Calu3 (cell line): Measurements from ENCODE around the gene CD248. TPM values are rescaled to one million over a fixed set of nuclear protein-coding genes. Genes with fewer than 3 reads are reported as not detected.
A peak's percentile ranks its signal among the peaks of the same experiment; 100 is the strongest.

ENCODE experiments used
- BruUV-seq: library from RNA; stranded (reverse); fragments of 400-500 nt; replicated peaks from 2 replicates; lab custom pipeline; 2021; lab: Mats Ljungman, UMichigan
- CTCF ChIA-PET: fragments of 300-600 bp; sonication (Branson Sonifier 250); formaldehyde crosslinking; loops from one replicate; lab custom pipeline; 2022; ENCODE audit warnings: antibody characterized with exemption; lab: Charles Lee
- DNase-seq: peaks from one replicate; pipeline ENCODE4 v3.0.0; 2022
- H3K27ac Mint-ChIP-seq: one replicate; pipeline ENCODE4 v1.8.0; 2022; ENCODE audit warnings: mixed read lengths; ENCODE audit not compliant: unreplicated experiment
- H3K27me3 Mint-ChIP-seq: one replicate; pipeline ENCODE4 v1.8.0; 2022; ENCODE audit warnings: mixed read lengths; ENCODE audit not compliant: unreplicated experiment
- H3K36me3 Mint-ChIP-seq: one replicate; pipeline ENCODE4 v1.8.0; 2022; ENCODE audit warnings: mild to moderate bottlenecking, moderate library complexity, mixed read lengths; ENCODE audit not compliant: insufficient read depth, unreplicated experiment
- H3K4me1 Mint-ChIP-seq: one replicate; pipeline ENCODE4 v1.8.0; 2022; ENCODE audit warnings: mild to moderate bottlenecking, low read depth, mixed read lengths; ENCODE audit not compliant: unreplicated experiment
- H3K4me3 Mint-ChIP-seq: one replicate; pipeline ENCODE4 v1.8.0; 2022; ENCODE audit warnings: mild to moderate bottlenecking, low read depth, moderate library complexity, mixed read lengths; ENCODE audit not compliant: unreplicated experiment
- H3K9me3 Mint-ChIP-seq: one replicate; pipeline ENCODE4 v1.8.0; 2022; ENCODE audit warnings: low read depth, mixed read lengths; ENCODE audit not compliant: unreplicated experiment
- intact Hi-C: fragments of 100-400 bp; cut with micrococcal nuclease; formaldehyde crosslinking; loops from one replicate; pipeline ENCODE4 v1.10.0; 2022; ENCODE audit not compliant: unreplicated experiment
- total RNA-seq: library from RNA; stranded (reverse); gene quantifications from 2 replicates; pipeline ENCODE4 v1.2.3, GENCODE V29; 2022
- TF ChIP-seq, protein P1 (sequence below): fragments of 200-600 bp; IDR thresholded peaks from one replicate; pipeline ENCODE4 v1.8.0; 2022; ENCODE audit warnings: antibody characterized with exemption; ENCODE audit not compliant: unreplicated experiment

CD248 gene
- total RNA-seq, 1 experiment from 2014 or later: not detected

DNA sequence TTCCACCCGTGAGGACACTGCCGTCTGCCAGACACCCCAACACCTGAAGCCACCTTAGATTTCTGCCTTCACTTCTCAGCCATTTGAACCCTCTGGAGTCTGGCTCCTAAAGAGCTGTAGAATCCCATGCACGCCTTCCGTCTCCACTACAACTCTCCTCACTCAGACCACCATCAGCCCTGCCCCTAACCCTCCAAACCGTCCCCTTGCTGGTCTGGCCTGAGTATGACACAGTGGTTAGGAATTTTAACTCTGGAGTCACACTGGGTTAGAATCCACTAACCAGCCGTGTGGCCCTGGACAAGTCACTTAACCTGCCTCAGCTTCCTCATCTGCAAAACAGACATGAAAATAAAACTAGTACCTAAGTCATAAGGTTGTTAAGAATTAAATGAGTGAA lies 35.8 kb downstream of the CD248 start:
- intact Hi-C loops: no loop called here
- Mint-ChIP-seq H3K27ac (no peak overlapping the region), H3K27me3 (peaks cover 29% of the 10 kb centered on the region), H3K4me3 (no peak overlapping the region), H3K4me1 (peaks cover 15% of the 10 kb centered on the region), H3K36me3 (peaks cover 54% of the 10 kb centered on the region), H3K9me3 (no peaks in the 10 kb centered on the region)
- TF ChIP-seq, protein P1, sequence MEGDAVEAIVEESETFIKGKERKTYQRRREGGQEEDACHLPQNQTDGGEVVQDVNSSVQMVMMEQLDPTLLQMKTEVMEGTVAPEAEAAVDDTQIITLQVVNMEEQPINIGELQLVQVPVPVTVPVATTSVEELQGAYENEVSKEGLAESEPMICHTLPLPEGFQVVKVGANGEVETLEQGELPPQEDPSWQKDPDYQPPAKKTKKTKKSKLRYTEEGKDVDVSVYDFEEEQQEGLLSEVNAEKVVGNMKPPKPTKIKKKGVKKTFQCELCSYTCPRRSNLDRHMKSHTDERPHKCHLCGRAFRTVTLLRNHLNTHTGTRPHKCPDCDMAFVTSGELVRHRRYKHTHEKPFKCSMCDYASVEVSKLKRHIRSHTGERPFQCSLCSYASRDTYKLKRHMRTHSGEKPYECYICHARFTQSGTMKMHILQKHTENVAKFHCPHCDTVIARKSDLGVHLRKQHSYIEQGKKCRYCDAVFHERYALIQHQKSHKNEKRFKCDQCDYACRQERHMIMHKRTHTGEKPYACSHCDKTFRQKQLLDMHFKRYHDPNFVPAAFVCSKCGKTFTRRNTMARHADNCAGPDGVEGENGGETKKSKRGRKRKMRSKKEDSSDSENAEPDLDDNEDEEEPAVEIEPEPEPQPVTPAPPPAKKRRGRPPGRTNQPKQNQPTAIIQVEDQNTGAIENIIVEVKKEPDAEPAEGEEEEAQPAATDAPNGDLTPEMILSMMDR: no peak
- CTCF ChIA-PET: no interaction called here
- BruUV-seq: no TSS peak
- DNase-seq: no peak

GRCh38 chr11:66280428-66280827 lies 36.4 kb downstream of the CD248 start:
- peaks cover 49% of the 10 kb centered on the region for H3K36me3 Mint-ChIP-seq
- no peak overlapping the region for H3K4me3 Mint-ChIP-seq
- H3K4me1 Mint-ChIP-seq: peaks cover 15% of the 10 kb centered on the region
- TF ChIP-seq, protein P1: no peak
- peaks cover 29% of the 10 kb centered on the region for H3K27me3 Mint-ChIP-seq
- H3K9me3 Mint-ChIP-seq: no peaks in the 10 kb centered on the region
- no peak for DNase-seq
- BruUV-seq: no TSS peak
- intact Hi-C loops: no loop called here
- CTCF ChIA-PET: no interaction called here
- no peak overlapping the region for H3K27ac Mint-ChIP-seq

GRCh38 chr11:66279092-66279734 lies 37.6 kb downstream of the CD248 start:
- no TSS peak for BruUV-seq
- H3K27me3 Mint-ChIP-seq: peaks cover 29% of the 10 kb centered on the region
- H3K4me3 Mint-ChIP-seq: peak overlapping the region; percentile 49
- H3K9me3 Mint-ChIP-seq: no peaks in the 10 kb centered on the region
- H3K4me1 Mint-ChIP-seq: peaks cover 15% of the 10 kb centered on the region
- H3K36me3 Mint-ChIP-seq: peaks cover 58% of the 10 kb centered on the region
- TF ChIP-seq, protein P1: no peak
- intact Hi-C loops: no loop called here
- CTCF ChIA-PET: no interaction called here
- H3K27ac Mint-ChIP-seq: peak overlapping the region; percentile 66
- no peak for DNase-seq

DNA sequence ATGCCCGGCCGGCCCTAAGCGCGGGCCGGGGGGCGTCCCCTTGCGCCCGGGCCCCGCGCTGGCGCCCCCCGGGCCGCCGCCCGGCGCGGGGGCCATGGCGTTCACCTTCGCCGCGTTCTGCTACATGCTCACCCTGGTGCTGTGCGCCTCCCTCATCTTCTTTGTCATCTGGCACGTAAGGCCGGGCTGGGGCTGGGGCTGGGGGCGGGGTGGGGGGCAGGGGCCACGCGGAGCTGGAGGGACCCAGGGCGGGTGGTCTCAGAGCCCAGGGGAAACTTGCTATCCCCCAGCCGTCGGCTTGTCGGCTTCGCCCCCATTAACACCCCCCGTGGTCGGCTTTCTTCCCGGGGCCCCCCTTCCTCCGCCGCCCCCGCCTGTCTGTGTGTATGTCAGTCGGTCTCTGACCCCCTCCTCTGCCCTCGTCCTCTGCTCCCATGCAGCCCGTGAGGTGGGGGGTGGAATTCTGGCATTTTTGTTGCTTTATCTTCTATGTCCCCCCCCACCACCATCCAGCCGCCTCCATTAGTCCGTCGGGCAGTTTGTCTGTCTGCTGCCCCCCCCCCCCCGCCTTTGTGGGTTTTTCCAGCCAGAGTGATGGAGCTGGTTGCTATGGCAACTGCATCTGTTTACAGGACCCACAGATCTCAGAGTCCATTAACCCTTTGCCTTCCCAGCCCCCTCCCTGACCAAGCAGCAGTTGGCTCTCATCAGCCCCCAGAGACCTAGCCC lies 38.3 kb downstream of the CD248 start:
- intact Hi-C loops: no loop called here

More for the DNA sequence above, 38.3 kb downstream of the CD248 start:
- peak overlapping the region; percentile 66 for H3K27ac Mint-ChIP-seq
- TF ChIP-seq, protein P1: no peak
- no peak for DNase-seq
- peaks cover 62% of the 10 kb centered on the region for H3K36me3 Mint-ChIP-seq
- H3K4me3 Mint-ChIP-seq: peak overlapping the region; percentile 49
- peaks cover 15% of the 10 kb centered on the region for H3K4me1 Mint-ChIP-seq
- BruUV-seq: no TSS peak
- CTCF ChIA-PET: no interaction called here
- H3K27me3 Mint-ChIP-seq: peaks cover 29% of the 10 kb centered on the region
- no peaks in the 10 kb centered on the region for H3K9me3 Mint-ChIP-seq
